GM18909 (cell line): ENCODE data around the gene IZUMO1.
"Not testable (repeated sequence)": the region's sequence is repeated elsewhere in the genome, so short reads cannot be mapped to it uniquely, and the experiment has no call there.

Source experiments
- ATAC-seq: cut with Tn5 transposase; IDR thresholded peaks from one replicate; pipeline ENCODE4 v1.9.1; 2021; ENCODE audit warnings: mild to moderate bottlenecking; ENCODE audit not compliant: unreplicated experiment, poor library complexity

Gene IZUMO1

DNA sequence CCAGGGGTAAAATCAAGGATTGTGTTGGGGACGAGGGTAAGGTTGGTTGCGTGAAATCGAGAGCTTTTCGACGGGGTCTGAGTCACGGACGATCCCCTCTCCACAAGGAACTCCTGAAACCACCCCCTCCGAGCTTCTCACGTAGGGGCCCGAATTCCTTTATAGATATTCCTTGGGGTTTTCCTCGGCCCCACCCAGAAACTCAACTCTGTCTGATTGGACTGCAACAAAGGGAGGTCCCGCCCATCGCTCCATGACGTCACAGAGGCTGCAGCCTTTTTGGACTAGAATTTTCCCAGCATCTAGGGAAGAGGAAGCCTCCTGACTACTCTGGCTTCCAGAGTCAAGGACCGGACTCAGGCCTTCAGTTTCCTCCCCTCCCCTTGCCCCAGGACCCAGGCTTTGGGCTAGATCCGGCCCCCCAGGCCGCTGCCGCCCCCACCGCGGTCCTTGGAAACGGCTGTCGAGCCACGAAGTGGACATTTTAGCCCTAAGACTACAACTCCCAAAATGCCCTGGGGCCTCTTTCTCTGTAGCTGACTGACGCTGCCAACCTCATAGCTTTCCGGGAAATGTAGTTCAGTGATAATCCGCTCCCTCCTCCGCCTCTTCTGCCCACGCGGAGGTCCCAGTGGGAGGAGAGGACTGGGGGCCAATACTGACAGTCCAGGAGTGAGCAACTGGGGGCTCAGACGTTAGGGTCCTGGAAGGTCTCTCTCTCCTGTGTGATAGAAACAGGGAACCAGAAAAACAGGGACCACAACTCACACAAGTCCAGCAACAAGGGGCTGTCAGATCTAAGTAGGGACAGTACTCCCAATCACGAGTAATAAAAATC lies at the start of gene IZUMO1:
TSS of gene IZUMO1 (minus strand) at position 172 of the 838 bp plus-strand sequence. CDS start 1,050 bp downstream, outside the sequence.
- ATAC-seq = no peak

DNA sequence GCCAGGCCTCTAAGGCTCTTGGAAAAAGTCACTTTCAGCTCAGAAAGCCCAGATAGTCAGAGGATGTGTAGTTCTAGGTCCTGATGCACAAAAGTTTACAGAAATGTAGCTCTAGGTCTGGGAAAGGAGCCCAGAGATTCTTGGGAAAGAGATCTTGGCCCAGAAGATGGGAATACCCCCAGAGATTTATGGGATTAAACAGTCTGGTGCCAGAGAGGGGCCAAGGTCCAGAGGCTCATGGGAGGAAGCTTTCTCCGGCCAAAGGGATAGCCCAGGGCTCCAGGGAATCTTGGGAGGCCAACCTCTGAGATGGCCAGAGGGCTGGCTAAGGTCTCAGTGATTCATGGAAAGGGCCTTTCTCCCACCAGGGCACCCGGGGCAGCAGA lies 49.0 kb upstream of the IZUMO1 start:
- no peak for ATAC-seq

DNA sequence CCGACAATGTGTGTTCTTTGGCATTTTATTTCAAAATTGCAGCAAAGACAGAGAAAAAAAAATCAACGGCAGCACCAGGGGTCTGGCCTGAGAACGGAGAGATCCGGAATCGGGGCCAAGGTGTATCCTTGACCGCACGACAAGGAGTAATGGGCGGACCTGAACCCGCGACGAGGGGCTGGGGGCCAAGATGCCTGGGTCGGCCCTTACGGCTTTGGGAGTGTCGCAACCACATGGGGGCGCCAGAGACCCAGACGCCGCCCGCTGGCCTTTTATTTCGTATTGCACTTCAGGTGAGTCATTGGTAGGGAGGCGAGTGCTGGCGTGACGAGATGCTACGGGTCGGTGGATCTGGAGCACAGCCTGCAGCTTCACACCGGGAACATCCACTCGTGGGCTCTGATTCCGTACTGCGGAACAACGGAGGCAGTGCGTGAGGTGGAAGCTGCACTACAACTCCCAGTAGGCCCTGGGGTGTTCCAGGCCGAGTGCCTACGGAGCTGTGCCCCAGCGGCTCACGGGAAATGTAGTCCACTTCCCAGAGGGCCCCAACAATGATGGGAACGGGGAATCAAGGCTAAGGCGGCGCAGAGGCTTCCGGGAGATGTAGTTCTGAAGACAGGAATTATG lies 48.5 kb upstream of the IZUMO1 start:
- peak; percentile 78 for ATAC-seq

DNA sequence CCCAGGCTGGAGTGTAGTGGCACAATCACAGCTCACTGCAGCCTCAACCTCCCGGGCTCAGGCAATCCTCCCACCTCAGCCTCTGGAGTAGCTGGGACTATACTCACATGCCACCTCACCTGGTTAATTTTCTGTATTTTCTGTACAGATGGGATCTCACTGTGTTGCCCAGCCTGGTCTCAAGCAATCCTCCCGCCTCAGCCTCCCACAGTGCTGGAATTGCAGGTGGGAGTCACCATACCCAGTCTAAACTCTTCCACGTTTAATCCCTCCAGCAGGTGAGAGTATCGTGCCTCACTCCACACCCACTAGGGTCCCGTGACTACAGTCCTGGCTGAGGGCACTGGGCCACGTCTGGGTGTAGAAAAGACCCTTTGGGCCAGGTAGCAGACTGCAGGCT lies 47.6 kb upstream of the IZUMO1 start:
- ATAC-seq = no peak

DNA sequence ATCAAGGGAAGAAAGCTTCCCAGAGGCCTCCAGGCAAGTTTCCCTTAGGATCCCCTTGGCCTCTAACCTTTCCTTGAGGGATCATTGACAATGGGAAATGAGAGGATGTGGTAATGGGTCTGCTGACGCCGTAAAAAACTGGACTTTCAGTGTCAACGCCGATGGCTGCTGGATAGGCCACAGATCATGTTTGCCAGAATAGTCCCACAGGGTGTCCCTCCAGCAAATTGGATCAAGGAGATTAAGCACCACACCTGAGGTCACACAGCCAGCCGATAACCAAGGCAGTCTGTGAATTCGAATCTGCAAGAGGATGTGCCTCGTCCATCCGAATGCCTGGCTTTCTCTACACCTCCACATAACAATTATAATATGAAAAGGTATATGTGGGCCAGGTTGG lies 46.6 kb upstream of the IZUMO1 start:
- ATAC-seq = no peak

DNA sequence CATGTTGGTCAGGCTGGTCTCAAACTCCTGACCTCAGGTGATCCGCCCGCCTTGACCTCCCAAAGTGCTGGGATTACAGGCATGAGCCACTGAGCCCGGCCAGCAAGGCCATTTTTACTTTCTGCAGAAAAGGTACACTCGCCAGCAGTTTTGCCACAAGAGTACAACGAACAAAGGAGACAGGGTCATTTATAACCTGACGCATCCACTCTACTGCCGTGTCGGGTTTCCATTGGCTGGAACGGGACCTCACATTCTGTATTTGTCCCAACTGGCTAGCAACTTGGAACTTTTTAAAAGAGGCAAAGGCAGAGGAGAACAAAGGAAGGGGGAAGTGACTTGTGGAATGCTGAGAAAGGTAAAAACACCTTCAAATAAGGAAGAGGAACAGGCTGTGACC lies 40.6 kb upstream of the IZUMO1 start:
- not testable (repeated sequence) for ATAC-seq

DNA sequence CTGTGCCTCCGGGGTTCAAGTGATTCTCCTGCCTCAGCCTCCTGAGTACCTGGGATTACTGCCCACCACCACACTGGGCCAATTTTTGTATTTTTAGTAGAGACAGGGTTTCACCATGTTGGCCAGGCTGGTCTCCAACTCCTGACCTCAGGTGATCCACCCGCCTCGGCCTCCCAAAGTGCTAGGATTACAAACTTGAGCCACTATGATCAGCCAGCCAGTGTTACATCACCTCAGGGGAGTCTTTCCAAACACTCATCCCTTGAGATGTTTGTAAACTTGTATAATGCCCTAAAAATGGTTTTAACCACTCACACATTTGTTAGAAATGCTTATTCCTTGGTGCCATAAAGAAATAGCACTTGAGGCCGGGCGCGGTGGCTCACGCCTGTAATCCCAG lies 39.7 kb upstream of the IZUMO1 start:
- ATAC-seq = not testable (repeated sequence)

DNA sequence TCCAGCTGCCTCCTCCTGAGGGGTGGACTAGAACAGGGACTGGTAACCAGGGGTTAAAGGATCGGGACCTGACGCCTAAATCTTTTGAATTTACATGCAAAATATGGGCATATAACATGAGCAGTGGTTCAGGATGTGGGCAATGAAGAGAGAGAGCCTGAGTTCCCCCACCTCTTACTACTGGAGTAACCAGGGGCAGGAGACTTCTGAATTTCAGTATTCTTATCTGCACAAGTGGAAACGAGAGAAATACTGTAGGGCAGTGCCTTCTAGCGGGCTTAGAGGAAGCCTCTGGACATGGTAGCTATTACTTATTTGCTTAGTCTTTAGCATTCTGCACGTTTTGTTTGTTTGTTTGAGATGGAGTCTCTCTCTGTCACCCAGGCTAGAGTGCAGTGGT lies 37.8 kb upstream of the IZUMO1 start:
- ATAC-seq = no peak

DNA sequence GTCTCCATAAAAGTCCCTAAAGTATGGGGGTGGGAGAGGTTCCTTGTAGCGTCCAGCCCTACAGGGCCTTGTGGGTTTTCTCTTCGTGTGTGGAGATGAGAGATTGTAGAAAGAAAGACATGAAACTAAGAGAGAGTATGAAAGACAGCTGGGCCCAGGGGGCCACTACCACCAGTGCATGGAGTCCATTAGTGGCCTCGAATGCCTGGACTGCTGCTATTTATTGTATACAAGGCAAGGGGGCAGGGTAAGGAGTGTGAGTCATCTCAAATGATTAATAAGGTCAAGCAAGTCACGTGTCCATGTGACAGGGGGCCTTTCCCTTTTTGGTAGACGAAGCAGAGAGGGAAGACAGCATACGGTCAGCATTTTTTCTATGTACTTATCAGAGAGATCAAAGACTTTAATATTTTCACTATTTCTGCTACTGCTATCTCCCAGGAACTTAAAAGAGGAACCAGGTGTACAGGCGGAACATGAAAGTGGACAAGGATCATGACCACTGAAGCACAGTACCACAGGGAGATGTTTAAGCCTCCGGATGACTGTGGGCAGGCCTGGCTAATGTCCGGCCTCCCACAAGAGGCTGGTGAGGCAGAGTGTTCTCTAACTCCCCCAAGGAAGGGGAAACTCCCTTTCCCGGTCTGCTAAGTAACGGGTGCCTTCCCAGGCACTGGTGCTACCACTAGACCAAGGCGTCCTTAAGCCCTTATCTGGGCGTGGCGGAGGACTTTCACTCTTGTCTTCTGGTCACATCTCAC lies 34.1 kb upstream of the IZUMO1 start:
- no peak for ATAC-seq

DNA sequence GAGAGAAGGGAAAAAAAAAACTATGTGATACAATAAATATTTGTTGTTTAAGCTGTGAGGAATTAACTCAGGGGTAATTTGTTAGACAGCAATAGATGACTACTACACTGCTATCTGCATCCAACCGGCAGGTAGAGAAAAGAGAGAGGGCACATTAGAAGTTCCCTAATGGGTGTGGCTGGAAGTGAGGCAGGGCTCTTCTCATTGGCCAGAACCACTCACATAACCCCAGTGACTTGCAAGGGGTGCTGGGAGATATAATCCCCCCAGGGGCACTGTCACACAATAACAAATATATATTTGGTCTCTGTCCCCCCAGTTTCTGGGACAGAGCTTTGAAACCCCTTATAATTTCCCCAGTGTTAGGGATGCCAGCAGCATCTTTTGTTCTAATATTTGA lies 32.9 kb upstream of the IZUMO1 start:
- no peak for ATAC-seq

DNA sequence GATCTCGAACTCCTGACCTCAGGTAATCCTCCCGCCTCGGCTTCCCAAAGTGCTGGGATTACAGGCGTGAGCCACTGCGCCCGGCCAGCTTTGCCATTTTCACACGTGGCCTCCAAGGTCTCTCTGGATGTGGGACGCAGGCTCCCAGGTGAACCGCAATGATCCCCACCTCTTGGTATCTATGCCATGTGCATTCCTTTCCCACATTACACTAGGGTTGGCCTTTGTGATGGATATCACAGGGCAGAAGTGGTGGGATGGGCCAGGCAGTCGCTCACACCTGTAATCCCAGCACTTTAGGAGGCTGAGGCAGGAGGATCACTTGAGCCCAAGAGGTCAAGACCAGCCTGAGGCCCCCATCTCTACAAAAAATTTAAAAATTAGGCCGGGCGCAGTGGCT lies 31.0 kb upstream of the IZUMO1 start:
- ATAC-seq = no peak

DNA sequence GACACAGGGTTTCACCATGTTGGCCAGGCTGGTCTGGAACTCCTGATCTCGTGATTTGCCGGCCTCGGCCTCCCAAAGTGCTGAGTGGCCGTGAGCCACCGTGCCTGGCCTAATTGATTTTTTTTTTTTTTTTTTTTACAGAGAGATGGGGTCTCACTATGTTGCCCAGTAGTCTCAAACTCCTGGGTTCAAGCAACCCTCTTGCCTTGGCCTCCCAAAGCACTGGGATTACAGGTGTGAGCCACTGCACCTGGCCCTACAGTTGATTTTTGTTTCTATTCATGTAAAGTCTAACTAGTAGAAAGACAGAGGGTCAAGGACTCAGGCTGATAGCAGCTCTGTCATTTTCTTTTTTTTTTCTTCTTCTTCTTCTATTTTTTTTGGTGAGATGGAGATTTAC lies 30.4 kb upstream of the IZUMO1 start:
- no peak for ATAC-seq

DNA sequence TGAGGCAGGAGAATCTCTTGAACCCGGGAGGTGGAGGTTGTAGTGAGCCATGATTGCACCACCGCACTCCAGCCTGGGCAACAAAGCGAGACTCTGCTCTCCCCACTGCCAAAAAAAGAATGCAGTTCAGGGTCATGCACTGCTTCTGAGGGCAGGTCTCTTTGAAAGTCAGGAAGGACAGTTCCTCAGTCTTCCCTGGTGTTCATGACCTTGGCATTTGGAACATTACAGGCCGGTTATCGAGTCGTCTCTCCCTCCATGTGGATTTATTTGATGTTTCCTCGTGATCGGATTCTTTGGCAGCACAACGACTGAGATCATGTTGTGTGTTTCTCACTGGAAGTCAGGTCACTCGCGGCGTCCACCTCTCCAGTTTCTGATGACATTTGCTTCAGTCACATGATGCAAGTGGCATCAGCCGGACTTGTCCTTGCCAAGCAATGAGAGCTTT lies 25.8 kb upstream of the IZUMO1 start:
- no peak for ATAC-seq

DNA sequence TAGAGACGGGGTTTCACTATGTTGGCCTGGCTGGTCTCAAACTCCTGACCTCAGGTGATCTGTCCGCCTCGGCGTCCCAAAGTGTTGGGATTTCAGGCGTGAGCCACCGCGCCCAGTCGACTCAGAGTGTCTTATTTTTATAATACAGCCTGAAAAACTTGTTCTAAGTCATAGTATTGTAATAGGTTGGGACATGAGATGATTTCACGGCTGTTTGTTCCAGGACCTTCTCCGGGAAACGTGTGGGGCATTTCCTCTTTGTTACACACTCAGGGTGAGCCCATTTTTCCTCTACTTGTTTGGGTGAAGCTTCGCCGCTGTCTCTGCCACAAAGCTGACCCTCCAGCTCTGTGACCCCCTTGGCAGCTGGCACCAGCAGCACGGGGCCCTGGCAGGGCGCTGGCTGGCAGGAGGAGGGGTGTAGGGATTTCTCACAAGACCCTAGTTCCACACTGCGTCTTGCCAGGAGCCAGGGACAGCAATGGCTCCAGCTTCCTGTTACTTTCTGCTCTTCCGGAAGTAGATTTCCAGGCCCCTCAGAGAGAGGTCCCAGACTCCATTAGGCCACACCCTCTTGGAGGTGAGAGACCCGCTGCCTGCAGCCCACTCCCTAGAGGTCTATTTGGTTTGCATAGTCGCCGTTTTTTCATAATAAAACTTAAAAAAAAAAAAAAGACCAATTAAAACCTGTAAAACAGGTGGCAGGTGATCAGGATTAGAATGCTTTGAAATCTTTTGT lies 24.2 kb upstream of the IZUMO1 start:
- no peak for ATAC-seq

DNA sequence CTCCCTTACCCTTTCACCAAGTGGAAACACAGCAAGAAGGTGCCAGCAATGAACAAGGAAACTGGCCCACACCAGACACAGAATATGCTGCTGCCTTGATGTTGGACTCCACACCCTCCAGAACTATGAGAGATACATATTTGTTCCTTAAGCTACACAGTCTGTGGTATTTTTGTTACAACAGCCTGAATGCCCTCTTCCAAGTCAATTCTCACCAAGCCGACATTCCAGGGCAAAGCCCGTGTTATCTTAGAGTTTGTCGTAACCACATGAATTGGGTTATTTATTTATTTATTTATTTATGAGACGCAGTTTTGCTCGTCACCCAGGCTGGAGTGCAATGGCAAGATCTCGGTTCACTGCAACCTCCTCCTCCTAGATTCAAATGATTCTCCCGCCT lies 23.6 kb upstream of the IZUMO1 start:
- no peak for ATAC-seq

DNA sequence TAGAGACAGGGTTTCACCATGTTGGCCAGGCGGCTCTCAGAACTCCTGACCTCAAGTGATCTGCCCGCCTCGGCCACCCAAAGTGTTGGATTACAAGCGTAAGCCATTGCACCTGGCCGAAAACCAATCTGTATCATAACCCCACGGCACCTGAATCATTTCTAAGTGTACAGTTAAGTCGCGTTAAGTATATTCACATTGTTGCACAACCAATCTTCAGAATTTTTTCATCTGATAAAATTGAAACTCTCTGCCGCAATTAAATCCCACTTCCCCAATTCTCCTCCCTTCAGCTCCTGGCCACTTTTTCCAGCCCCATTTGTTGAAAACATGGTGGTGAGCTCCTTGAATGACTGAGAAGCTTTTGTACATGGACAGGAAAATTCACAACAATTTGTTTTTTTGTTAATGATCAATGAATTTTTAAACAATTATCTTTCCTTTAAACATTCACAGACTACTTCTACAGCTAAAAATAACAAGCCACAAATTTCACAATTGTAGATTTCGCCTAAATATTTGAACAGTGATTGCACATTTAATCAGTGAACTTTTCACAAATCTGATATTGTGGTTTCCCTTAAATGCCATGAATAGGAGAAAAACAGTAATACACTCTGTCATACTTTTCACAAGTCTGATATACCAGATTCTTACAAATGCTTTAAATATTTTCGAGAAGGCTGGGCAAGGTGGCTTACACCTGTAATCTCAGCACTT lies 22.4 kb upstream of the IZUMO1 start:
- no peak for ATAC-seq

DNA sequence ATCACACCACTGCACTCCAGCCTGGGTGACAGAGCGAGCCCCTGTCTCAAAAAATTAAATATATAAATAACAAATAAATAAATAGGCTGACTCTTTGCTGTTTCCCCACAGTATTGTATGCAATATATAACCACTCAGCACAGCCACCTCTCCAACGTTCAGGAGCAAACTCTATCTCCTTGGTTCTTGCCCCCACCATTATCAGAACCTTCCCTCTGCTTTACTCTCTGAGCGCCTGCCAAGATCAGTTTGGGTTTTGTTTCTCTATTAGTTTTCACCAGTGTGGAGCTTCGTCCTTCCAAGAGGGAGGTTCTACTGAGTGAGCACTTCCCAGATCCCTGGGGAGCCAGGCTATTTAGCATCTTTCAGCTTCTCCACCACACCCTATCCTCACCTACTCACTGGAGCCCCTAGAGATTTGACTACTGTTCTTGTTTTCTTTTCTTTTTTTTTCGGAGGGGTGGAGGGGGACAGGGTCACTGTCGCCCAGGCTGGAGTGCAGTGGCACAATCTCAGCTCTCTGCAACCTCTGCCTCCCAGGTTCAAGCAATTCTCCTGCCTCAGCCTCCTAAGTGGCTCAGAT lies 21.6 kb upstream of the IZUMO1 start:
- ATAC-seq = not testable (repeated sequence)

DNA sequence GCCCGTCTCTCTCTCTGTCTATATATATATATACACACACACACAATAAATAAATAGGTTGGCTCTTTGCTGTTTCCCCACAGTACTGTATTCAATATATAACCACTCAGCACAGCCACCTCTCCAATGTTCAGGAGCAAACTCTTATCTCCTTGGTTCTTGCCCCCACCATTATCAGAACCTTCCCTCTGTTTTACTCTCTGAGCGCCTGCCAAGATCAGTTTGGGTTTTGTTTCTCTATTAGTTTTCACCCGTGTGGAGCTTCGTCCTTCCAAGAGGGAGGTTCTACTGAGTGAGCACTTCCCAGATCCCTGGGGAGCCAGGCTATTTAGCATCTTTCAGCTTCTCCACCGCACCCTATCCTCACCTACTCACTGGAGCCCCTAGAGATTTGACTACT lies 19.1 kb upstream of the IZUMO1 start:
- ATAC-seq = not testable (repeated sequence)

DNA sequence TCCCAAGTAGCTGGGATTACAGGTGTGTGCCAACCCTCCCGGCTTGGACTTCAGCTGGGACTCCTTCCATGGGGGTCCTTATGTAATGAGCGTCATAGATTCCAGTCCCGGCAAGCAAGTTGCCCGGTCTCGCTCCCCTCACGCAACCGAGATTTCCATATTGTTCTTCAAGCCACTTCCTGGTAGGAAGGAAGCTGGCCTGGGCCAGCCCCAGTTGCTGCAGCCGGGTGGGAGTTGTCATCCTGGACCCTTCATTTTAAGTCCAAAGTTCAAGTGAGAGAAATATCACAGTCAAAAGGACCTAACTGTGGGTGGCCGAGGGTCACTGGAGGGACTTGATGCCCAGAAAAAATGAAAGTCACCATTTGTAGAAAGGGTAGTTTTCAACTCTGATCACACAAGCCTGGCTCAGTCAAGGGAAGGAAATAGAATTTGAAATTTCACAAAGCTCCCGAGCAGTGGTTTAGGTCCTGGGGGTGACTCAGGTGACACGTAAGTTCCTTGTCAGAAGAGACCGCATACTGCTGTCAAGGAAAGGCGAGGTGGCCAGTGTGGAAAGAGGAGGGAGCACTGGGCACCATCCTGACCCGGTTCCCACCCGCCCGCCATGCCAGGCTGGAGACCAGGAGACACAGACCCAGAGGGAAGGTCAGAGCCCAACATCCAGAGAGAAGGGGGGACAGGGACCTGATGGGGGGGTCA lies 13.9 kb upstream of the IZUMO1 start:
- ATAC-seq = no peak
